ENCODE results near the gene SLC30A5. TPM values are rescaled to one million over a fixed set of nuclear protein-coding genes. Genes with fewer than 3 reads are reported as not detected.
"Not testable (repeated sequence)": the region's sequence is repeated elsewhere in the genome, so short reads cannot be mapped to it uniquely, and the experiment has no call there.

The SLC30A5 gene
- total RNA-seq, 3 donors from 2014 or later = 43.5 to 49.5 (median 46.7) TPM

DNA sequence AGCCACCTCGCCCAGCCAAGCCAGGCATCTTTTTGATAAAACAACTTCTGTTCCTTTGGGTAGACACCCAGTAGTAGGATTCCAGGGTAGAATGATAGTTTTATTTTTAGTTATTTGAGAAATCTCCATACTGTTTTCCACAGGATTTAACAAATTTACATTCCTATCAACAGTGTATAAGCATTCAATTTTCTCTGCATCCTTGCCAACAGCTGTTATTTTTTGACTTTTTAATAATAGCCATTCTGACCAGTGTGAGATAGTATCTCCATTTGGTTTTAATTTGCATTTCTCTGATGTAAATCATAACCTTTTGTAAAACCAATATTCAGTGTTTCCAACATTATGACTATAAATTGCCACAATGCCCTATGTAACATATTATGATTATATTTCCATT, 45.0 kb downstream of the SLC30A5 start:
- no peaks in the 10 kb centered on the region for H3K36me3 ChIP-seq (ENCODE audit: low read depth)
- H3K9me3 ChIP-seq = peaks cover 5% of the 10 kb centered on the region
- H3K4me1 ChIP-seq (ENCODE audit: low read depth) = no peaks in the 10 kb centered on the region
- TF ChIP-seq, protein P1, sequence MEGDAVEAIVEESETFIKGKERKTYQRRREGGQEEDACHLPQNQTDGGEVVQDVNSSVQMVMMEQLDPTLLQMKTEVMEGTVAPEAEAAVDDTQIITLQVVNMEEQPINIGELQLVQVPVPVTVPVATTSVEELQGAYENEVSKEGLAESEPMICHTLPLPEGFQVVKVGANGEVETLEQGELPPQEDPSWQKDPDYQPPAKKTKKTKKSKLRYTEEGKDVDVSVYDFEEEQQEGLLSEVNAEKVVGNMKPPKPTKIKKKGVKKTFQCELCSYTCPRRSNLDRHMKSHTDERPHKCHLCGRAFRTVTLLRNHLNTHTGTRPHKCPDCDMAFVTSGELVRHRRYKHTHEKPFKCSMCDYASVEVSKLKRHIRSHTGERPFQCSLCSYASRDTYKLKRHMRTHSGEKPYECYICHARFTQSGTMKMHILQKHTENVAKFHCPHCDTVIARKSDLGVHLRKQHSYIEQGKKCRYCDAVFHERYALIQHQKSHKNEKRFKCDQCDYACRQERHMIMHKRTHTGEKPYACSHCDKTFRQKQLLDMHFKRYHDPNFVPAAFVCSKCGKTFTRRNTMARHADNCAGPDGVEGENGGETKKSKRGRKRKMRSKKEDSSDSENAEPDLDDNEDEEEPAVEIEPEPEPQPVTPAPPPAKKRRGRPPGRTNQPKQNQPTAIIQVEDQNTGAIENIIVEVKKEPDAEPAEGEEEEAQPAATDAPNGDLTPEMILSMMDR (IDR thresholded peaks at IDR 0.05) = no peak
- ATAC-seq (no peak), DNase-seq (no peak)
- intact Hi-C loops (cut with DNase I, micrococcal nuclease) = no loop called here
- H3K4me3 ChIP-seq = no peak overlapping the region

DNA sequence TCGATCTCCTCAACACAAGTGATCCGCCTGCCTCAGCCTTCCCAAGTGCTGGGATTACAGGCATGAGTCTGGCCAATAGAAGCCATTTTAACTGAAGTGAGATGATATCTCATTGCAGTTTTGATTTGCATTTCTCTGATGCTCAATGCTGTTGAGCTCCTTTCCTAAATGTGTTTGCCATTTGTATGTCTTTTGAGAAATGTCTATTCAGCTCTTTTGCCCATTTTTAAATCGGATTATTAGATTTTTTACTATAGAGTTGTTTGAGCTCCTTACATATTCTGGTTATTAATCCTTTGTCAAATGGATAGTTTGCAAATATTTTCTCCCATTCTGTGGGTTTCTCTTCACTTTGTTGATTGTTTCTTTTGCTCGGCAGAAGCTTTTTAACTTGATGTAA, 46.4 kb downstream of the SLC30A5 start:
- intact Hi-C loops (cut with DNase I, micrococcal nuclease); ATAC-seq; DNase-seq; H3K36me3 ChIP-seq (ENCODE audit: low read depth); H3K9me3 ChIP-seq; H3K4me3 ChIP-seq; H3K4me1 ChIP-seq (ENCODE audit: low read depth): not testable (repeated sequence)

DNA sequence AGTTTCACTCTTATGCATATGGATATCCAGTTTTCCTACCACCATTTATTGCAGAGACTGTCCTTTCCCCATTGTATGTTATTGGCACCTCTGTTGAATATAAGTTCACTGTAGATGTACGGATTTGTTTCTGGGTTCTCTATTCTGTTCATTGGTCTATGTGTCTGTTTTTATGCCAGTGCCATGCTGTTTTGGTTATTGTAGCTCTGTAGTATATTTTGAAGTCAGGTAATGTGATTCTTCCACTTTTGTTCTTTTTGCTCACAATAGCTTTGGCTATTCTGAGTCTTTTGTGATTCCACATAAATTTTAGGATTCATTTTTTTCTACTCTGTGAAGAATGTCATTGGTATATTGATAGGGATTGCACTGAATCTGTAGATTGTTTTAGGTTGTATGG, 47.0 kb downstream of the SLC30A5 start:
- intact Hi-C loops (cut with DNase I, micrococcal nuclease) = no loop called here
- no peak for DNase-seq

DNA sequence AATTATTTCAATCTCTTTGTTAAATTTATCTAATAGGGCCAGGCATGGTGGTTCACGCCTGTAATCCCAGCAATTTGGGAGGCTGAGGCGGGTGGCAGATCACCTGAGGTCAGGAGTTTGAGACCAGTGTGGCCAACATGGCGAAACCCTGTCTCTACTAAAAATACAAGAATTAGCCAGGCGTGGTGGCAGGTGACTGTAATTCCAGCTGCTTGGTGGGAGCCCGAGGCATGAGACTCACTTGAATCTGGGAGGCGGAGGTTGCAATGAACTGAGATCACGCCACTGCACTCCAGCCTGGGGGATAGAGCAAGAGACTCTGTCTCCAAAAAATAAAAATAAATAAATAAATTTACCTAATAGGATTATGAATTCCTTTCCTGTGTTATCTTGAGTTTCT, 54.8 kb downstream of the SLC30A5 start:
- ATAC-seq; H3K4me1 ChIP-seq (ENCODE audit: low read depth); H3K36me3 ChIP-seq (ENCODE audit: low read depth); H3K9me3 ChIP-seq; H3K4me3 ChIP-seq; DNase-seq; intact Hi-C loops (cut with DNase I, micrococcal nuclease): not testable (repeated sequence)

More for the DNA sequence above, 47.0 kb downstream of the SLC30A5 start:
- TF ChIP-seq, protein P1 (IDR thresholded peaks at IDR 0.05) = no peak
- H3K4me3 ChIP-seq = no peak overlapping the region
- no peaks in the 10 kb centered on the region for H3K36me3 ChIP-seq (ENCODE audit: low read depth)
- H3K4me1 ChIP-seq (ENCODE audit: low read depth) = no peaks in the 10 kb centered on the region
- peaks cover 5% of the 10 kb centered on the region for H3K9me3 ChIP-seq
- ATAC-seq = no peak

DNA sequence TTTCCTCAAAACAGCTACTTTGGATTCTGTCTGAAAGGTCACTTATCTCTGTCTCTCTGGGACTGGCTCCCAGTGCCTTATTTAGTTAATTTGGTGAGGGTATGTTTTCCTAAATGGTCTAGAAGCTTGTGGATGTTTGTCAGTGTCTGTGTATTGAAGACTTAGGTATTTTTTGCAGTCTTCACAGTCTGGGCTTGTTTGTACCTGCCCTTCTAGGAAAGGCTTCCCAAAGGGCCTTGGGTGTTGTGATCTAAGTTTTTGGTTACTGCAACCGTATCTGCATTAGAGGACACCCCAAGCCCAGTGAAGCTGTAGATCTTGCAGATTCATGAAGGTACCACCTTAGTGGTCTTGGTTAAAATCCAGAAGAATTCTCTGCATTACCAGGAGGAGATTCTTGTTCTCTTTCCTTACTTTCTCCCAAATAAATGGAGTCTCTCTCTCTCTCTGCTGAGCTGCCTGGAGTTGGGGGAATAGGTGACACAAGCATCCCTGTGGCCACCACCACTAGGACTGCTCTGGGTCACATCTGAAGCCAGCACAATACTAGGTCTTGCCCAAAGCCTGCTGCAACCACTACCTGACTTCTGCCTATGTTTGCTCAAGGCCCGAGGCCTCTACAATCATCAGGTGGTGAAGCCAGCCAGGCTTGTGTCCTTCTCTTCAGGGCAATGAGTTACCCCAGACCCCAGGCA, 55.3 kb downstream of the SLC30A5 start:
- H3K36me3 ChIP-seq (ENCODE audit: low read depth) = no peaks in the 10 kb centered on the region
- TF ChIP-seq, protein P1 (IDR thresholded peaks at IDR 0.05) = no peak
- H3K9me3 ChIP-seq = no peaks in the 10 kb centered on the region
- intact Hi-C loops (cut with DNase I, micrococcal nuclease) = no loop called here
- ATAC-seq (no peak), DNase-seq (no peak)
- no peaks in the 10 kb centered on the region for H3K4me1 ChIP-seq (ENCODE audit: low read depth)
- no peak overlapping the region for H3K4me3 ChIP-seq

DNA sequence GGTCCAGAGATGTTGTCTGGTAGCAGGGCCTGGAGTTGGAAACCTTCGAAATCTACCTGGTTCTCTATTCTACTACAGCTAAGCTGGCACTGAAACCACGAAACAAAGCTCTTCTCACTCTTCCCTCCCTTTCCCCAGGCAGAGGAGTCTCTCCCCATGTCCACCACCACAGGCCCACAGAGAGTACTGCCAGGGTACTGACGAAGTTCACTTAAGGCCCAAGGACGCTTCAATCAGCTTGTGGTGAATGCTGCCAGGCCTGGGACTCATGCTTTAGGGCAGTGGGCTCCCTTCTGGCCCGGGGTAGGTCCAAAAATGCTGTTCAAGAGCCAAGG, 55.8 kb downstream of the SLC30A5 start:
- ATAC-seq = no peak
- Histone ChIP-seq H3K36me3 (ENCODE audit: low read depth) (no peaks in the 10 kb centered on the region), H3K4me3 (no peak overlapping the region), H3K9me3 (no peaks in the 10 kb centered on the region), H3K4me1 (ENCODE audit: low read depth) (no peaks in the 10 kb centered on the region)
- DNase-seq = no peak
- intact Hi-C loops (cut with DNase I, micrococcal nuclease) = no loop called here
- TF ChIP-seq, protein P1 (IDR thresholded peaks at IDR 0.05) = no peak

DNA sequence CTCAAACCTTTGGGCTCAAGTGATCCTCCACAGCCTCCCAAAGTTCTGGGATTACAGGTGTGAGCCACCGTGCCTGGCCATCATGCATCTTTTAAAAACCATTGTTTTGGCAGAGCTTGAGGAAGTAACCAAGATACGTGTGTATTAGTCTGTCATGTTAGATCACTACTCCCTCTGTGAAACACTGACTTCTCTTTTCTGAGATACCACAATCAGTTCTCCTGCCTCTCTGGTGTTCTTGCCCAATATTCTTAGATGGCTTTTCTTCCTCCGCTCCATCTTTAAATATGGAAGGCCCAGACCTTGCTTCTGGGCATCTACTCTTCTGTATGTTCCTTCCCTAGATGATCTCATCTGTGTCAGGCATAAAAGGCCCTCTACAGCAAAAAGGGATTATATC, 58.9 kb downstream of the SLC30A5 start:
- Histone ChIP-seq H3K9me3 (no peaks in the 10 kb centered on the region), H3K36me3 (ENCODE audit: low read depth) (no peaks in the 10 kb centered on the region), H3K4me1 (ENCODE audit: low read depth) (no peaks in the 10 kb centered on the region), H3K4me3 (no peak overlapping the region)
- ATAC-seq = no peak
- DNase-seq = no peak
- TF ChIP-seq, protein P1 (IDR thresholded peaks at IDR 0.05) = no peak
- intact Hi-C loops (cut with DNase I, micrococcal nuclease) = no loop called here
